ENCODE data around the gene RAP1GAP2. TPM values are rescaled to one million over a fixed set of nuclear protein-coding genes. Genes with fewer than 3 reads are reported as not detected.

RAP1GAP2 gene
- total and polyA plus RNA-seq, 2 of the 8 experiments (the other 6 are each of a cell fraction or from before 2014, with no cell fraction given), result 24.0 to 63.8 TPM

- no peak overlapping the region for H2BK12ac ChIP-seq (ENCODE audit: low read depth, low read length)
- H3K4me3 ChIP-seq (ENCODE audit: extremely low read depth in 1 of 4, insufficient read depth in 2 of 4, low read depth in 3 of 4, low read length in 4 of 4), result no peak overlapping the region
- H4K5ac ChIP-seq (ENCODE audit: insufficient read length, low read depth, low read length), result no peak overlapping the region
- TF ChIP-seq CTBP2 (IDR thresholded peaks at IDR 0.05; ENCODE audit: borderline replicate concordance, insufficient read depth, insufficient read length, low read length), result no peak
- TF ChIP-seq RBBP5 (IDR thresholded peaks at IDR 0.05; ENCODE audit: borderline replicate concordance, low read depth, low read length), result no peak
- TF ChIP-seq CTCF (IDR thresholded peaks at IDR 0.05; ENCODE audit: control extremely low read depth in 1 of 3, insufficient read depth in 1 of 3, low read depth in 1 of 3, low read length in 3 of 3), result no peak
- no peak for TF ChIP-seq KDM1A (IDR thresholded peaks at IDR 0.05; ENCODE audit: borderline replicate concordance, low read length)
- no peaks in the 10 kb centered on the region for H3K27me3 ChIP-seq (replicated peaks in 1 of 4; ENCODE audit: control insufficient read depth in 3 of 4, extremely low read depth in 1 of 4, insufficient read depth in 3 of 4, low read length in 3 of 4)
- H2BK120ac ChIP-seq (replicated peaks; ENCODE audit: low read depth, low read length), result no peak overlapping the region
- H3K4ac ChIP-seq (replicated peaks; ENCODE audit: insufficient read length, low read depth, low read length), result no peak overlapping the region
- no peak overlapping the region for H2AK5ac ChIP-seq (ENCODE audit: low read depth, low read length)
- no peak overlapping the region for H3K9ac ChIP-seq (replicated peaks in 1 of 4; ENCODE audit: extremely low read depth in 1 of 4, low read depth in 3 of 4, low read length in 3 of 4)
- H3K23me2 ChIP-seq (ENCODE audit: low read depth, low read length), result peaks cover 2% of the 10 kb centered on the region; the same call in 1 of the 2 replicates
- FAIRE-seq (no peak), DNase-seq (ENCODE audit: low read depth in 1 of 2, low spot score in 2 of 2) (no peak)
- no peak overlapping the region for H4K8ac ChIP-seq (ENCODE audit: extremely low read depth, insufficient read depth, low read length)
- WGBS, 2 experiments (ENCODE audit: extremely low coverage in 1 of 2, insufficient coverage in 1 of 2, insufficient read length in 1 of 2, insufficient replicate concordance in 2 of 2, low coverage in 1 of 2, low lambda C conversion rate in 2 of 2, missing lambda C conversion rate in 1 of 2), result 86% methylated on average over 9 of the region's 9 CpGs; no CpG with 5 or more reads in 1 of the 2 experiments
- H3K14ac ChIP-seq (ENCODE audit: insufficient read length), result no peak overlapping the region
- H3K79me2 ChIP-seq (ENCODE audit: control insufficient read depth in 1 of 2, insufficient read depth in 2 of 2, low read length in 2 of 2), result peaks cover 0 to 70% of the 10 kb centered on the region in 2 experiments; a peak in 3 of 4 replicates
- H3K36me3 ChIP-seq (ENCODE audit: control insufficient read depth in 2 of 4, insufficient read depth in 4 of 4, low read length in 3 of 4), result no peaks in the 10 kb centered on the region
- H2BK5ac ChIP-seq (ENCODE audit: low read depth, low read length), result no peak overlapping the region
- no peak overlapping the region for H2BK20ac ChIP-seq (ENCODE audit: low read length)
- H3K4me2 ChIP-seq (ENCODE audit: insufficient read depth in 1 of 2, low read depth in 2 of 2, low read length in 2 of 2), result no peak overlapping the region
- no peaks in the 10 kb centered on the region; a peak in 1 of 4 replicates for H3K9me3 ChIP-seq (ENCODE audit: insufficient read depth in 2 of 2, low read depth in 1 of 2, low read length in 1 of 2)
- H4K20me1 ChIP-seq (replicated peaks in 1 of 2; ENCODE audit: control insufficient read depth in 1 of 2, insufficient read depth in 2 of 2, low read length in 2 of 2), result peaks cover 7 to 18% of the 10 kb centered on the region in 2 experiments
- H3K56ac ChIP-seq (replicated peaks; ENCODE audit: insufficient read length, low read depth, low read length), result no peak overlapping the region
- H3K18ac ChIP-seq (ENCODE audit: extremely low read depth, low read length), result no peak overlapping the region; the same call in 1 of the 2 replicates
- no peak overlapping the region for H2AFZ ChIP-seq (ENCODE audit: low read length)
- POLR2A ChIA-PET (ENCODE audit: partially characterized antibody), result interaction anchor here (0.6 to 1.6 kb wide), 3 partner anchors 38 to 146 kb away, joined by 3 read pairs; no protein-coding TSS in a partner anchor
- H3K23ac ChIP-seq (ENCODE audit: insufficient read length), result no peak overlapping the region
- no peak overlapping the region for H4K91ac ChIP-seq (replicated peaks; ENCODE audit: insufficient read length, low read length)
- peaks cover 0 to 24% (median 11%) of the 10 kb centered on the region in 4 experiments; a peak in 6 of 7 replicates for H3K4me1 ChIP-seq (replicated peaks in 1 of 4; ENCODE audit: control insufficient read depth in 3 of 4, insufficient read depth in 4 of 4, low read length in 3 of 4)
- CTCF ChIA-PET (ENCODE audit: partially characterized antibody), result interaction anchor here (0.6 to 2.3 kb wide), 8 partner anchors 9 to 80 kb away, joined by 3 to 9 read pairs (median 3); no protein-coding TSS in a partner anchor
- H2BK15ac ChIP-seq (ENCODE audit: low read length), result no peak overlapping the region
- H3K79me1 ChIP-seq (ENCODE audit: low read depth, low read length), result peaks cover 33% of the 10 kb centered on the region
- no peak overlapping the region for H3K27ac ChIP-seq (ENCODE audit: low read depth, low read length)
These were observed 103.7 kb downstream of the RAP1GAP2 start for GRCh38 chr17:2899906-2900305.
